ENCODE results near the gene SCN10A.

- TF ChIP-seq, protein P1, sequence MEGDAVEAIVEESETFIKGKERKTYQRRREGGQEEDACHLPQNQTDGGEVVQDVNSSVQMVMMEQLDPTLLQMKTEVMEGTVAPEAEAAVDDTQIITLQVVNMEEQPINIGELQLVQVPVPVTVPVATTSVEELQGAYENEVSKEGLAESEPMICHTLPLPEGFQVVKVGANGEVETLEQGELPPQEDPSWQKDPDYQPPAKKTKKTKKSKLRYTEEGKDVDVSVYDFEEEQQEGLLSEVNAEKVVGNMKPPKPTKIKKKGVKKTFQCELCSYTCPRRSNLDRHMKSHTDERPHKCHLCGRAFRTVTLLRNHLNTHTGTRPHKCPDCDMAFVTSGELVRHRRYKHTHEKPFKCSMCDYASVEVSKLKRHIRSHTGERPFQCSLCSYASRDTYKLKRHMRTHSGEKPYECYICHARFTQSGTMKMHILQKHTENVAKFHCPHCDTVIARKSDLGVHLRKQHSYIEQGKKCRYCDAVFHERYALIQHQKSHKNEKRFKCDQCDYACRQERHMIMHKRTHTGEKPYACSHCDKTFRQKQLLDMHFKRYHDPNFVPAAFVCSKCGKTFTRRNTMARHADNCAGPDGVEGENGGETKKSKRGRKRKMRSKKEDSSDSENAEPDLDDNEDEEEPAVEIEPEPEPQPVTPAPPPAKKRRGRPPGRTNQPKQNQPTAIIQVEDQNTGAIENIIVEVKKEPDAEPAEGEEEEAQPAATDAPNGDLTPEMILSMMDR (IDR thresholded peaks at IDR 0.05), result no peak
- no peak for TF ChIP-seq POLR2A (IDR thresholded peaks at IDR 0.05)
Measured at GRCh38 chr3:38800511-38800910, 15.5 kb downstream of the SCN10A start.

All from body of pancreas (tissue), 4 donors.